Activated CD8-positive, alpha-beta T cell treated with anti-CD3 and anti-CD28 coated beads for 36 hours (primary cell): ENCODE results near the gene RNF115. TPM values are rescaled to one million over a fixed set of nuclear protein-coding genes. Genes with fewer than 3 reads are reported as not detected.

Experiments
- ATAC-seq: fragments of 200-7000 bp; cut with Tn5 transposase; one replicate; pipeline ENCODE4 v1.10.0; 2021; ENCODE audit warnings: mild to moderate bottlenecking, moderate library complexity
- CTCF ChIA-PET: fragments of 350-600 bp; sonication (Branson Sonifier 250); formaldehyde crosslinking; loops from one replicate; lab custom pipeline; 2021; ENCODE audit warnings: antibody characterized with exemption; lab: Charles Lee
- POLR2A ChIA-PET: fragments of 350-600 bp; sonication (Branson Sonifier 250); formaldehyde crosslinking; loops from one replicate; lab custom pipeline; 2021; ENCODE audit warnings: antibody characterized with exemption; lab: Charles Lee
- DNase-seq: peaks from one replicate; pipeline ENCODE4 v3.0.0-alpha.2; 2020
- H3K27ac Mint-ChIP-seq: one replicate; pipeline ENCODE4 v1.8.0; 2021; ENCODE audit warnings: mild to moderate bottlenecking, mixed read lengths
- H3K27me3 Mint-ChIP-seq: one replicate; pipeline ENCODE4 v1.8.0; 2021; ENCODE audit warnings: mixed read lengths
- H3K36me3 Mint-ChIP-seq: one replicate; pipeline ENCODE4 v1.8.0; 2021; ENCODE audit warnings: low read depth, mixed read lengths
- H3K4me1 Mint-ChIP-seq: one replicate; pipeline ENCODE4 v1.8.0; 2021; ENCODE audit warnings: low read depth, mixed read lengths
- H3K4me3 Mint-ChIP-seq: one replicate; pipeline ENCODE4 v1.8.0; 2021; ENCODE audit warnings: mild to moderate bottlenecking, moderate library complexity, mixed read lengths
- H3K9me3 Mint-ChIP-seq: one replicate; pipeline ENCODE4 v1.8.0; 2021; ENCODE audit warnings: mixed read lengths
- intact Hi-C: fragments of 100-400 bp; cut with micrococcal nuclease; formaldehyde crosslinking; loops from one replicate; pipeline ENCODE4 v1.10.0; 2022
- total RNA-seq, 2 experiments: library from RNA; stranded (reverse); gene quantifications; one replicate each; pipeline ENCODE4 v1.2.3, GENCODE V29; 2021
- TF ChIP-seq, protein P1 (sequence below): fragments of 200-600 bp; IDR thresholded peaks from one replicate; pipeline ENCODE4 v1.8.0; 2022; ENCODE audit warnings: antibody characterized with exemption, mild to moderate bottlenecking

RNF115 gene
- total RNA-seq, 2 experiments from 2014 or later = 12.6 to 13.1 TPM

DNA sequence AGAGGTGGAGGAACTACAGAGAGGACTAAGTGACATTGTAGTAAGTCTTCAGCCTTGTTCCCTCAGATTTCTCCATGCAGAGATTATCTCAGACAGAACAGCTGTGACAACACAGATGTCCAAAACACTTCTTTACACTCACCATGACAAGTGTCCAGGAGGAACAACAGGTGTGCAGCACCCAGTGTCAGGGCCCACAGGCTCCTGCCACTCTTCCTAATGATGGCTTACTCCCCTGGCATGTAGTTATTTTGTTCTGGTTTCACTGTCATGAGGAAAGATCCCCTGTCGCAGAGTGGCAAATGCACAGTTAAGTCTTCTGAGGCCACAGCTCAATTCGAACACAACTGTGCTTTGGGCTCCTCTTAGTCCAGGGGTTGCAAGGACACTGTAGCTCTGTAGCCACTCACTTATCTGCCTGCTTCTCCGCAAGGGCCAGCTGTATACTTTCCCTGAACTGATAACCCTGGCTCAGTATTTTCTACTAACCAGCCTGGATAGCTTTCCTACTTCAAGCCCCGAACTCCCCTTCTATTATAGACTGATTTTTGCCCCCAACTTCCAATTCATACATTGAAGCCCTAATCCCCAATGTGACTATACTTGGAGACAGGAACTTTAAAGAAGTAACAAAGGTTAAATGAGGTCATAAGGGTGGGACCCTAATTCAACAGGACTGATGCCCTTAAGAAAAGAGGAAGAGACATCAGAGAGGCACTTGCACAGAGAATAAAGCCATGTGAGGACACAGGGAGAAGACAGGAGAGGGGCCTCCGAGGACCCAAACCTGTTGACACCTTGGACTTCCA, 127.9 kb downstream of the RNF115 start:
- no peaks in the 10 kb centered on the region for H3K36me3 Mint-ChIP-seq
- intact Hi-C loops = no loop called here
- H3K9me3 Mint-ChIP-seq = no peaks in the 10 kb centered on the region
- POLR2A ChIA-PET = no interaction called here
- peaks cover 4% of the 10 kb centered on the region for H3K4me1 Mint-ChIP-seq
- H3K27ac Mint-ChIP-seq = no peak overlapping the region
- no peak overlapping the region for H3K4me3 Mint-ChIP-seq
- no peaks in the 10 kb centered on the region for H3K27me3 Mint-ChIP-seq
- TF ChIP-seq, protein P1, sequence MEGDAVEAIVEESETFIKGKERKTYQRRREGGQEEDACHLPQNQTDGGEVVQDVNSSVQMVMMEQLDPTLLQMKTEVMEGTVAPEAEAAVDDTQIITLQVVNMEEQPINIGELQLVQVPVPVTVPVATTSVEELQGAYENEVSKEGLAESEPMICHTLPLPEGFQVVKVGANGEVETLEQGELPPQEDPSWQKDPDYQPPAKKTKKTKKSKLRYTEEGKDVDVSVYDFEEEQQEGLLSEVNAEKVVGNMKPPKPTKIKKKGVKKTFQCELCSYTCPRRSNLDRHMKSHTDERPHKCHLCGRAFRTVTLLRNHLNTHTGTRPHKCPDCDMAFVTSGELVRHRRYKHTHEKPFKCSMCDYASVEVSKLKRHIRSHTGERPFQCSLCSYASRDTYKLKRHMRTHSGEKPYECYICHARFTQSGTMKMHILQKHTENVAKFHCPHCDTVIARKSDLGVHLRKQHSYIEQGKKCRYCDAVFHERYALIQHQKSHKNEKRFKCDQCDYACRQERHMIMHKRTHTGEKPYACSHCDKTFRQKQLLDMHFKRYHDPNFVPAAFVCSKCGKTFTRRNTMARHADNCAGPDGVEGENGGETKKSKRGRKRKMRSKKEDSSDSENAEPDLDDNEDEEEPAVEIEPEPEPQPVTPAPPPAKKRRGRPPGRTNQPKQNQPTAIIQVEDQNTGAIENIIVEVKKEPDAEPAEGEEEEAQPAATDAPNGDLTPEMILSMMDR = no peak
- CTCF ChIA-PET = interaction anchor here (1.5 to 1.6 kb wide), 2 partner anchors 24 to 62 kb away, joined by 3 to 5 read pairs; no protein-coding TSS in a partner anchor
- no peak for DNase-seq
- ATAC-seq = no peak

DNA sequence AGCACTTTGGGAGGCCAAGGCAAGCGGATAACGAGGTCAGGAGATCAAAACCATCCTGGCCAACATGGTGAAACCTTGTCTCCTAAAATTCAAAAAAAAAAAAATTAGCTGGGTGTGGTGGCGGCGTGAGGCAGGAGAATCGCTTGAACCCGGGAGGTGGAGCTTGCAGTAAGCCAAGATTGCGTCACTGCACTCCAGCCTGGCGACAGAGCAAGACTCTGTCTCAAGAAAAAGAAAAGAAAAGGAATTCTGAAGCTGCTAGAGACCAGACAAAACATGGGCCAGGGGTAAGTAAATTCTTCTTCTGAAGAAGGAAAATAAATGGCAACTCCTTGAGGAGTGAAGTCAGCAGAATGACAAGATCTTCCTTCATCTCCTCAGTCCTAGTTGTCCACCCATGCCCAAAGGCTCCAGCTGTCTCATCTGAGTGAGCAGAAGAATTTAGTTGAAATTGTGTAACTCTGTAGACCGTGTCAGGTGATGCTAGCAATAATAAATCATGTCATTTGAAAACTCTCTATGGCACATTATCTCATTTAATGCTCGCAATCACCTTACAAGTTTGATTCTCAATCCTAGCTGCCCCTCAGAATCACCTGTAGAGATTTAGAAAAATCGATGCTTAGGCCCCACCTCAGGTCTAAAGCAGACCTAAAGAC, 131.0 kb downstream of the RNF115 start:
- Mint-ChIP-seq H3K27me3 (no peaks in the 10 kb centered on the region), H3K4me3 (no peak overlapping the region)

DNA sequence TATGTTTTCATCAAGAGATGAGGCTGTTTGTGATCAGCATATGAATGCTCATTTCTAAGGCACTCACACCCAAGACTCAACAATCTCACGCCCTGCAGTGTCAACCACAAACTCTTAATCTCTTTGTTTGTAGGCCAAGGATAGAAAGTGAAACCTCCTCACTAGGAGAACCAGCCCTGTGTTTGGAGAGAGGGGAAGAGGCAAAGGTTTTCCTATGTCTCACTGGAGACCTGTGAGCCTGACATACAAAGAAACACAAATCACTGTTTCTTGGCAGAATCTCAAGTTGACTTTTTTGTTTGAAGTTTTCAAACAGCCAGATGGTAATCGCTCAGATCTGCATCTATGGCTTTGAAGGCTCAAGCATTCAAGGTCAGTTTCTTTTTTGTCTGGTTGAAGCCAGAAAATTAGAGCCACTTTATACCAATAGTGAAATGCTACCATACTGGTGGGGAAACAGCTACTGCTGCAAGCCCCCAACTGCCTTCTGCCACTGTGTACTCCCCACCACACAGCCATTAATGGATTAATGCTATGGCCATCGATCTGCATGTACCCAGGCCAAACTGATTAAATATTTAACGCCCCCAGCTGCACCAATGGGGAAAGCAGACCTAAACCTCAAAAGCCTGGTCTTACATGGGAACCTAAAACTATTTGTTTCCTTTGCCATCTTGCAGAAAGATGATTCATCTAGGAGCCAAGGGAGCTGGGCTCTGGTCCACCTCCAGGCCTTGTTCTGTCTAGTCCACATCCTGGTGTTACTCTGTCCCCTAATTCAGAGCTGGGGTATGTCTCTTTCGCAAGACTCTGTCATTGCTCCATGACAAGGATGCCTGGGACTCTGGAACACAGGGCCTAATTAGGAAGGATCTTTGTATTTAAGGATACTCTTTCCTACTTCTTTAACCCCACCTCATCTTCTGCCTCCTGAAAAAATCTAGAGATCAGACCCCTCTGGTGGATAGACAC, 133.0 kb downstream of the RNF115 start:
- no peaks in the 10 kb centered on the region for H3K36me3 Mint-ChIP-seq
- CTCF ChIA-PET = interaction anchor here (1.1 to 3.6 kb wide), 2 partner anchors 14 to 30 kb away, joined by 3 to 13 read pairs; no protein-coding TSS in a partner anchor
- peaks cover 27% of the 10 kb centered on the region for H3K4me1 Mint-ChIP-seq
- H3K27me3 Mint-ChIP-seq = no peaks in the 10 kb centered on the region
- no peaks in the 10 kb centered on the region for H3K9me3 Mint-ChIP-seq
- DNase-seq (peak; percentile 66), ATAC-seq (peak; percentile 95)
- POLR2A ChIA-PET = no interaction called here
- TF ChIP-seq, protein P1 = no peak
- no peak overlapping the region for H3K4me3 Mint-ChIP-seq
- peak overlapping the region; percentile 68 for H3K27ac Mint-ChIP-seq
- intact Hi-C loops = no loop called here

More for the DNA sequence above, 131.0 kb downstream of the RNF115 start:
- intact Hi-C loops = no loop called here
- Mint-ChIP-seq H3K4me1 (peaks cover 27% of the 10 kb centered on the region), H3K36me3 (no peaks in the 10 kb centered on the region), H3K27ac (no peak overlapping the region), H3K9me3 (no peaks in the 10 kb centered on the region)
- CTCF ChIA-PET = interaction anchor here (3.6 kb wide), 1 partner anchor 28 kb away, joined by 13 read pairs; no protein-coding TSS in a partner anchor
- DNase-seq (no peak), ATAC-seq (no peak)
- POLR2A ChIA-PET = no interaction called here
- TF ChIP-seq, protein P1 = no peak

DNA sequence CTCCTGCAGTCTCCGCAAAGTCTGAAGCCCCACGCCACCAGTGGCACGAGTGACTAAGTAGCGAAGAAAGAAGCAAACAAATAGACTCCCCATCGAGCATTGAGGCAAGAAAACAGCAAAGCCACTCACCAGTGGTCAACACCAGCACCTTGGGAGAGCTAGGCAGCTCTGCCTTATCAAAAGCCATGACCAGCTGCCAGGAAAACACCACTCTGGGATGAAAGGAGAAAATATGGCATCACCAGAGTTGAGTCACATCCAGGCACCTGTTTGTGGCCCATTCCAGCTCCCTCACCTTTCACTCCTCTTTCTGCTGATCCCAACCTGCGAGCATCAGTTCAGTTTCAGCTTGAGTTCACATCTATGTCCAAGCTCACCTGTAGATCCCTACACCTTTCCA, 134.0 kb downstream of the RNF115 start:
- Mint-ChIP-seq H3K27me3 (no peaks in the 10 kb centered on the region), H3K9me3 (no peaks in the 10 kb centered on the region), H3K27ac (no peak overlapping the region), H3K4me1 (peaks cover 27% of the 10 kb centered on the region), H3K36me3 (no peaks in the 10 kb centered on the region), H3K4me3 (no peak overlapping the region)
- ChIA-PET CTCF (interaction anchor here (1.2 kb wide), 1 partner anchor 10 kb away, joined by 3 read pairs; no protein-coding TSS in a partner anchor), POLR2A (no interaction called here)
- no peak for ATAC-seq
- no peak for DNase-seq
- intact Hi-C loops = no loop called here
- TF ChIP-seq, protein P1 = no peak
